K562 (cell line): ENCODE measurements around the gene NFIC. TPM values are rescaled to one million over a fixed set of nuclear protein-coding genes. Genes with fewer than 3 reads are reported as not detected.
A peak's percentile ranks its signal among the peaks of the same experiment; 100 is the strongest.

ENCODE experiments used
- BRD9 ChIP-seq: fragments of 450-650 bp; IDR thresholded peaks from 2 replicates; pipeline ENCODE4 v1.6.1; 2018; ENCODE audit warnings: low read depth; ENCODE audit not compliant: partially characterized antibody
- CC2D1A ChIP-seq: fragments of 450-650 bp; IDR thresholded peaks from 2 replicates; pipeline ENCODE4 v1.6.1; 2017; ENCODE audit warnings: mild to moderate bottlenecking
- EWSR1 ChIP-seq: fragments of 450-650 bp; IDR thresholded peaks from 2 replicates; pipeline ENCODE4 v1.6.1; 2018; ENCODE audit warnings: borderline replicate concordance, mild to moderate bottlenecking, low read depth, moderate library complexity; ENCODE audit not compliant: partially characterized antibody
- FOXK1 ChIP-seq: sonication (generic); formaldehyde crosslinking; IDR thresholded peaks from 2 replicates; pipeline ENCODE4 v1.8.0; 2022; ENCODE audit warnings: missing genetic modification reagents, mild to moderate bottlenecking, borderline replicate concordance
- HDAC2 ChIP-seq: fragments of 450-650 bp; IDR thresholded peaks from 2 replicates; pipeline ENCODE4 v1.6.1; 2016; ENCODE audit warnings: mild to moderate bottlenecking
- IFI16 ChIP-seq: fragments of 250-450 bp; sonication (Bioruptor Pico); IDR thresholded peaks from 2 replicates; pipeline ENCODE4 v2.1.2; 2022; ENCODE audit warnings: mild to moderate bottlenecking, inconsistent platforms
- MAZ ChIP-seq, 2 experiments: fragments of 450-650 bp in 1 of 2; sonication (generic) in 1 of 2; formaldehyde crosslinking; IDR thresholded peaks in 1 of 2; conservative IDR thresholded peaks in 1 of 2; 2 replicates each; pipeline versions ENCODE4 v1.4.0 to v1.5.0; 2020; ENCODE audit warnings: mild to moderate bottlenecking in 1 of 2, missing genetic modification reagents in 1 of 2
- POLR2A ChIP-seq: fragments of 450-650 bp; conservative IDR thresholded peaks from 2 replicates; pipeline ENCODE4 v1.6.1; 2016
- PTTG1 ChIP-seq: fragments of 450-650 bp; IDR thresholded peaks from 2 replicates; pipeline ENCODE4 v1.6.1; 2016; ENCODE audit warnings: low read depth, mild to moderate bottlenecking, missing genetic modification characterization, missing compliant biosample characterization
- RB1 ChIP-seq: fragments of 450-650 bp; IDR thresholded peaks from 2 replicates; pipeline ENCODE4 v1.6.1; 2017; ENCODE audit warnings: low read depth, mild to moderate bottlenecking
- RBBP5 ChIP-seq: fragments of 200-600 bp; sonication (generic); IDR thresholded peaks from 2 replicates; pipeline ENCODE4 v1.6.1; 2012; ENCODE audit warnings: borderline replicate concordance, mild to moderate bottlenecking, low read length, control low read depth, inconsistent platforms; ENCODE audit not compliant: insufficient read depth, poor library complexity, severe bottlenecking
- SMARCA5 ChIP-seq: fragments of 450-650 bp; IDR thresholded peaks from 2 replicates; pipeline ENCODE4 v1.6.1; 2016
- TEAD2 ChIP-seq: fragments of 450-650 bp; IDR thresholded peaks from 2 replicates; pipeline ENCODE4 v1.6.1; 2016; ENCODE audit warnings: missing genetic modification characterization, control low read depth, missing compliant biosample characterization
- ZBTB7A ChIP-seq: IDR thresholded peaks from 2 replicates; pipeline ENCODE4 v1.6.1; 2011; ENCODE audit warnings: low read depth, mild to moderate bottlenecking, low read length, moderate library complexity, borderline replicate concordance; ENCODE audit not compliant: control insufficient read depth
- ZNF165 ChIP-seq: fragments of 250-450 bp; sonication (Bioruptor Pico); IDR thresholded peaks from 2 replicates; pipeline ENCODE4 v1.4.0; 2020; ENCODE audit warnings: borderline replicate concordance
- ZNF23 ChIP-seq: fragments of 250-450 bp; sonication (Bioruptor Pico); IDR thresholded peaks from 2 replicates; pipeline ENCODE4 v1.4.0; 2020; ENCODE audit warnings: mild to moderate bottlenecking
- ZNF263 ChIP-seq: sonication (generic); formaldehyde crosslinking; IDR thresholded peaks from 2 replicates; pipeline ENCODE4 v1.8.0; 2022; ENCODE audit warnings: mild to moderate bottlenecking, missing genetic modification reagents, borderline replicate concordance
- polyA plus RNA-seq, 8 experiments: library from polyadenylated mRNA; depleted of rRNA in 4 of 8; stranded (reverse) in 5 of 8; unstranded in 3 of 8; fragments of >200 nt; fragmentation: Nextera tagmentation in 2 of 8; fragmentation: Illumina TruSeq in 1 of 8; extraction: Ambion mirVana in 2 of 8; extraction: Trizol in 1 of 8; gene quantifications; 2 replicates each; pipeline versions ENCODE4 v1.2.1 to v1.2.3, GENCODE V29; 2011 to 2014; ENCODE audit warnings: inconsistent platforms in 1 of 8, missing spikeins in 1 of 8
- total RNA-seq, 7 experiments: library from RNA; depleted of rRNA in 6 of 7; stranded (reverse); fragments of >200 nt in 6 of 7; fragmentation: Illumina TruSeq in 2 of 7; extraction: Trizol in 2 of 7; gene quantifications; 2 replicates each; pipeline versions ENCODE4 v1.2.1 to v1.2.3, GENCODE V29; 2011 to 2021; ENCODE audit warnings: low replicate concordance in 1 of 7
- TF ChIP-seq, protein P1 (sequence below), 2 experiments: IDR thresholded peaks in 1 of 2; conservative IDR thresholded peaks in 1 of 2; 2 replicates each; pipeline ENCODE4 v1.6.1; 2016; ENCODE audit warnings: low read depth in 2 of 2, mild to moderate bottlenecking in 1 of 2, missing compliant biosample characterization in 1 of 2, missing genetic modification characterization in 1 of 2, moderate library complexity in 1 of 2
- TF ChIP-seq, protein P2 (sequence below): IDR thresholded peaks from 3 replicates; pipeline ENCODE4 v1.6.1; 2011; ENCODE audit warnings: borderline replicate concordance, mild to moderate bottlenecking, moderate library complexity; ENCODE audit not compliant: insufficient read length; ENCODE audit errors: extremely low read depth
- TF ChIP-seq, protein P3 (sequence below): fragments of 450-650 bp; IDR thresholded peaks from 2 replicates; pipeline ENCODE4 v1.6.1; 2016; ENCODE audit warnings: low read depth, mild to moderate bottlenecking, moderate library complexity

The NFIC gene
- total and polyA plus RNA-seq, 9 of the 15 experiments (the other 6 are each of a cell fraction or from before 2014, with no cell fraction given), result 0.71 to 62.1 (median 6.9) TPM

DNA sequence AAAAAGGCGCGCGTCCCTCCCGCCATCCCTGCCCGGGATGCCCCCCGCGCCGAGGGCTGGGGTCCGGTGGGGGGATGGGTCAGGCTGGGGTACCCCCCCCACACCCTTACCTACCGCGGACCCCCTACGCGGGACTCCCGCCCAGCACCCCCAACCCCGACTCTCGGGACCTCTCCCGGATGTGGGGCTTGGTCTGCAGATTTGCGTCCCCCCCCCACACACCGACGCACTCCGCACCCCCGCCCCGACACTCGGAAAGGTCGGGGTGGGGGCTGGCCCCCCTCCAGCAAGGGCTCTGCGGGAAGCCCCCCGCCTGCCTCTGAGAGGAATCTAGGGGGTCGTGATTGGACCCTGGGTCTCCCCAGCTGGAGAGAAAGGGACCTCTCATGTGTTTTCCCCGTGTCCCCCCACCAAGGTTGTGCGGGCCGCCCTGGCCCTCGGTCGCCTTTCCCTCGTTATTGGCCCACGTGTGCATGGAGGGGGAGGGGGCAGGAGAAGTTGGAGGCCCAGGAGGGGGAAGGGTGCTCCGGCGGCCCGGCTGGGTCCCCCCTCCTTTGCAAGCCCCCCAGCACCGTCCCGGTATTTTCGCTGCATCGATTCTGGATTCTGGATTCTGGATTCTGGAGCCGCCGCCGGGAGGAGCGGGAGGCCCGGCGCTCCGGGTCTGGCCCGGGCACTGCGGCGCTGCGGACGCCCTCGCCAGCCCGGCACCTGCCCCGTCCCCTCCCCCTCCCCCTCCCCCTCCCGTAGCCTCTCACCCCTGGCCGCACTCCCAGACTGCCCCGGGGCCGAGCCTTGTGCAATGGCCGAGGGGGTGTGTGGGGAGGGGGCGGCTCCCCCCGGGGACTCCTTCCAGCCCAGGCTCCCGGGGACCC, 607 bp downstream of the NFIC start (continued):
- TF ChIP-seq, protein P1, sequence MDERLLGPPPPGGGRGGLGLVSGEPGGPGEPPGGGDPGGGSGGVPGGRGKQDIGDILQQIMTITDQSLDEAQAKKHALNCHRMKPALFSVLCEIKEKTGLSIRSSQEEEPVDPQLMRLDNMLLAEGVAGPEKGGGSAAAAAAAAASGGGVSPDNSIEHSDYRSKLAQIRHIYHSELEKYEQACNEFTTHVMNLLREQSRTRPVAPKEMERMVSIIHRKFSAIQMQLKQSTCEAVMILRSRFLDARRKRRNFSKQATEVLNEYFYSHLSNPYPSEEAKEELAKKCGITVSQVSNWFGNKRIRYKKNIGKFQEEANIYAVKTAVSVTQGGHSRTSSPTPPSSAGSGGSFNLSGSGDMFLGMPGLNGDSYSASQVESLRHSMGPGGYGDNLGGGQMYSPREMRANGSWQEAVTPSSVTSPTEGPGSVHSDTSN (CRISPR knock-in tag; IDR thresholded peaks at IDR 0.05; ENCODE audit: low read depth), result no peak
- TF ChIP-seq, protein P1 (tag; conservative IDR thresholded peaks at IDR 0.05; ENCODE audit: low read depth), result no peak
- 0 out of 2 replicates have a peak, but pooled peaks have one; percentile 24 for TF ChIP-seq RB1
- no peak for TF ChIP-seq SMARCA5
- TF ChIP-seq, protein P2, sequence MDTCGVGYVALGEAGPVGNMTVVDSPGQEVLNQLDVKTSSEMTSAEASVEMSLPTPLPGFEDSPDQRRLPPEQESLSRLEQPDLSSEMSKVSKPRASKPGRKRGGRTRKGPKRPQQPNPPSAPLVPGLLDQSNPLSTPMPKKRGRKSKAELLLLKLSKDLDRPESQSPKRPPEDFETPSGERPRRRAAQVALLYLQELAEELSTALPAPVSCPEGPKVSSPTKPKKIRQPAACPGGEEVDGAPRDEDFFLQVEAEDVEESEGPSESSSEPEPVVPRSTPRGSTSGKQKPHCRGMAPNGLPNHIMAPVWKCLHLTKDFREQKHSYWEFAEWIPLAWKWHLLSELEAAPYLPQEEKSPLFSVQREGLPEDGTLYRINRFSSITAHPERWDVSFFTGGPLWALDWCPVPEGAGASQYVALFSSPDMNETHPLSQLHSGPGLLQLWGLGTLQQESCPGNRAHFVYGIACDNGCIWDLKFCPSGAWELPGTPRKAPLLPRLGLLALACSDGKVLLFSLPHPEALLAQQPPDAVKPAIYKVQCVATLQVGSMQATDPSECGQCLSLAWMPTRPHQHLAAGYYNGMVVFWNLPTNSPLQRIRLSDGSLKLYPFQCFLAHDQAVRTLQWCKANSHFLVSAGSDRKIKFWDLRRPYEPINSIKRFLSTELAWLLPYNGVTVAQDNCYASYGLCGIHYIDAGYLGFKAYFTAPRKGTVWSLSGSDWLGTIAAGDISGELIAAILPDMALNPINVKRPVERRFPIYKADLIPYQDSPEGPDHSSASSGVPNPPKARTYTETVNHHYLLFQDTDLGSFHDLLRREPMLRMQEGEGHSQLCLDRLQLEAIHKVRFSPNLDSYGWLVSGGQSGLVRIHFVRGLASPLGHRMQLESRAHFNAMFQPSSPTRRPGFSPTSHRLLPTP, result no peak
- peak; percentile 91 for TF ChIP-seq ZBTB7A
- TF ChIP-seq, protein P3, sequence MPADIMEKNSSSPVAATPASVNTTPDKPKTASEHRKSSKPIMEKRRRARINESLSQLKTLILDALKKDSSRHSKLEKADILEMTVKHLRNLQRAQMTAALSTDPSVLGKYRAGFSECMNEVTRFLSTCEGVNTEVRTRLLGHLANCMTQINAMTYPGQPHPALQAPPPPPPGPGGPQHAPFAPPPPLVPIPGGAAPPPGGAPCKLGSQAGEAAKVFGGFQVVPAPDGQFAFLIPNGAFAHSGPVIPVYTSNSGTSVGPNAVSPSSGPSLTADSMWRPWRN, result no peak
- TF ChIP-seq RBBP5, result peak; percentile 25
- TF ChIP-seq HDAC2, result 0 out of 2 replicates have a peak, but pooled peaks have one; percentile 28
- no peak for TF ChIP-seq ZNF23 (CRISPR knock-in tag)
- TF ChIP-seq BRD9, result peak; percentile 52
- TF ChIP-seq IFI16, result no peak
- no peak for TF ChIP-seq PTTG1 (tag)
- TF ChIP-seq MAZ (CRISPR knock-in tag; conservative IDR thresholded peaks at IDR 0.05 in 1 of 2, IDR thresholded peaks at IDR 0.05 in 1 of 2), result peak in 1 of 2 experiments; percentile 46; a peak in 2 of 4 replicates
- TF ChIP-seq TEAD2 (tag), result no peak
- peak; percentile 17; the same call in 1 of the 2 replicates for TF ChIP-seq CC2D1A
- TF ChIP-seq FOXK1 (CRISPR knock-in tag), result no peak
- 0 out of 2 replicates have a peak, but pooled peaks have one; percentile 33 for TF ChIP-seq ZNF165 (CRISPR knock-in tag)
- peak; percentile 66 for TF ChIP-seq POLR2A
- TF ChIP-seq ZNF263 (CRISPR knock-in tag), result peak; percentile 56
- no peak for TF ChIP-seq EWSR1
